Subcutaneous adipose tissue (tissue), 4 donors: ENCODE measurements around the gene NCMAP. TPM values are rescaled to one million over a fixed set of nuclear protein-coding genes. Genes with fewer than 3 reads are reported as not detected.

Source experiments
- CTCF ChIP-seq: fragments of 450-650 bp; IDR thresholded peaks from one replicate; pipeline ENCODE4 v1.5.1; 2016; ENCODE audit warnings: low read depth, mild to moderate bottlenecking, control low read depth, antibody characterized with exemption, moderate library complexity
- total RNA-seq, 4 donors: library from RNA; depleted of rRNA; stranded (reverse); fragments of >200 nt; gene quantifications; one replicate each; pipeline ENCODE4 v1.1.0, GENCODE V29; 2016

NCMAP gene
- total RNA-seq: under 1 TPM in 2 of 4 donors, not detected in 2; 0.22 to 0.33 TPM

- no peak for TF ChIP-seq CTCF
These were observed at the start of gene NCMAP for GRCh38 chr1:24555591-24556413. Gene NCMAP (plus strand): TSS chr1:24556087. CDS start chr1:24595431, 39,344 bp downstream.

- no peak for TF ChIP-seq CTCF
These were observed 49.1 kb upstream of the NCMAP start for GRCh38 chr1:24506691-24507381.

- TF ChIP-seq CTCF: no peak
These were observed 48.5 kb upstream of the NCMAP start for GRCh38 chr1:24507405-24507804.

- TF ChIP-seq CTCF: no peak
These were observed 47.0 kb upstream of the NCMAP start for GRCh38 chr1:24508911-24509310.

GRCh38 chr1:24513706-24514105 lies 42.2 kb upstream of the NCMAP start:
- no peak for TF ChIP-seq CTCF

- TF ChIP-seq CTCF: no peak
These were observed 40.9 kb upstream of the NCMAP start for GRCh38 chr1:24514946-24515345.

GRCh38 chr1:24516506-24516905 lies 39.4 kb upstream of the NCMAP start:
- no peak for TF ChIP-seq CTCF
